Fibroblast of peridontal ligament (primary cell): Measurements from ENCODE around the gene RPL37.
"Not testable (repeated sequence)": the region's sequence is repeated elsewhere in the genome, so short reads cannot be mapped to it uniquely, and the experiment has no call there.

Experiments
- DNase-seq: peaks from one replicate; pipeline ENCODE4 v3.0.0-alpha.2; 2010; ENCODE audit errors: extremely low read depth

The RPL37 gene

DNA sequence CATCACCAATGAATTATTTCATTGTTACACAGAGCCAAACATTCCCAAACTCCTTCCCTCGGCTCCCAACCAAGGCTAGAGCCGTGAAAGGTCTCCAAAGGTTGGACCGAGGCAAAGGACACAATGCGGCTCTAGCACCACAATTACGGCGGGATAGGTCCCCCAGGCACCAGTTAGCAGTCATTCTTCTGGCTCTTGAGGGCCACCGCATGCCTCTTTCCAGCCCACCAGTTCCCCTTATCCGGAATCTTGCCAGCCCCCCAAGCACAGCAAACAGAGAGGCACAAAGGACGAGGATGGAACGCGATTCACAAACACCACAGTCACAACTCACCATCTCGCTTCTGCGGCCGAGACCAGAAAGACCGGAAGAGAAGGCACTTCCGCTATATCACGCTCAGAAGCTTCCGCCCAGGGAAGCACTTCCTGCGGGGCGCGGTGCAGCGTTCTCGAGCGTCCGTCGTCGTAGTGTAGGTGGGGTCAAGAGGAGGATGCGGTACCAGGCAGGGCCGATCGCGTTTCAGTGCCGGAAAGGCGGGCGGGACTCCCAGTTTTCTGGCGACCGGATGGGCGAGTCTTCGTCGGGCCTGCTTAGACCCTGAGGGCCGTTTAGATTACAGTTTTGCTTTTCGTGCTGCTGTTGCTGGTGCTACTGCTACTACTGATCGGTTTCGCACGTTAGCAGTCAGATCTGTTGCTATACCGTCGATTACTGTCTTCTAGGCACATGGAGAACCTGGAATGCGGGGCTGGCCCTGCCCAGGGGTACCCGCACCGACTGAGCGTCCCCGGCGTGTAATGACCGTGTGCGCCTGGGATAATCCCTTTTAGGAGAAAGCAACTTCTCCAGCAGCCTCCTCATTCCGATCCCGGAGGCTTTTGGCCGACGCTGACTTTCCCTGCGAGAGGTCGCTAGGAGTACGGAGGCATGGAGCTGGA lies at the start of gene RPL37:
TSS of gene RPL37 (minus strand) at position 374 of the 939 bp plus-strand sequence. CDS start at position 337, 37 bp downstream.
- DNase-seq = peak; percentile 97

- DNase-seq = not testable (repeated sequence)
Measured at GRCh38 chr5:40883051-40883450, 48.0 kb upstream of the RPL37 start.

GRCh38 chr5:40882291-40882690 lies 47.3 kb upstream of the RPL37 start:
- DNase-seq = no peak

- DNase-seq = peak; percentile 71
Measured at GRCh38 chr5:40879163-40879942, 44.3 kb upstream of the RPL37 start.

- DNase-seq = no peak
Measured at GRCh38 chr5:40877371-40877988, 42.5 kb upstream of the RPL37 start.

DNA sequence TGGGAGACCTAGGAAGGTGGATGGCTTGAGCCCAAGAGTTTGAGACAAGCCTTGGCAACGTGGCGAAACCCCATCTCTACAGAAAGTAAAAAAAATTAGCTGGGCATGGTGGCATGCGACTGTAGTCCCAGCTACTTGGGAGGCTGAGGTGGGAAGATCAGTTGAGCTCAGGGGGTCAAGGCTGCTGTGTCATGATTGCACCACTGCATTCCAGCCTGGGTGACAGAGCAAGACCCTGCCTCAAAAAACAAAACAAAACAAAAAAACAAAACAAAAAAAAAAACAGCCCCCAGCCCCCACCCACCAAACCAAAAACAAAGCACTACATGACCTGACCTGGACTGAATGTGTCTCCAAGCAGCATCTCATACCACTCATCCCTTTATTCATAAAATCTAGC lies 40.9 kb upstream of the RPL37 start:
- no peak for DNase-seq

DNA sequence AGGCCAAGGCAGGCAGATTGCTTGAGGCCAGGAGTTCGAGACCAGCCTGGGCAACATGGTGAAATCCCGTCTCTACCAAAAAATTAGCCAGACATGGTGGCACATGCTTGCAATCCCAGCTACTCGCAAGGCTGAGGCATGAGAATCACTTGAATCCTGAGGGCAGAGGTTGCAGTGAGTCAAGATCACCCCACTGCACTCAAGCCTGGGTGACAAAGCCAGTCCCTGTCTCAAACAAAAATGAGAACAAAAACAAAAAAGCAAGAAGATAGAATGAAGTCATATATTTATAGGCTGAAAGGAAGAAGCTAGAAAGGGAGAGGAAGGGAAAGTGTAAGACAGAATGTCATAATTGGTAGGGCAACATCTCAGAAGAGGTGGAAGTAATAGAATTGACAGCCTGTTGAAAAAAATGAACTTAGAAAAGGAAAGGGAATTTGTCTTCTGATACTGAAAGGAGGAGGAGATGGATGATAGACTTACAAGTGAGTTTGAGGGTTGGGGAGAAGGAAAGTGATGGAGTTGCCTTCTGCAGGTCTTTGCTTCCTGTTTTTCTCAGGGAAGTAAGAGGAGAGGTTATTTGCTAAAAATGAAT lies 38.4 kb upstream of the RPL37 start:
- DNase-seq = no peak

DNA sequence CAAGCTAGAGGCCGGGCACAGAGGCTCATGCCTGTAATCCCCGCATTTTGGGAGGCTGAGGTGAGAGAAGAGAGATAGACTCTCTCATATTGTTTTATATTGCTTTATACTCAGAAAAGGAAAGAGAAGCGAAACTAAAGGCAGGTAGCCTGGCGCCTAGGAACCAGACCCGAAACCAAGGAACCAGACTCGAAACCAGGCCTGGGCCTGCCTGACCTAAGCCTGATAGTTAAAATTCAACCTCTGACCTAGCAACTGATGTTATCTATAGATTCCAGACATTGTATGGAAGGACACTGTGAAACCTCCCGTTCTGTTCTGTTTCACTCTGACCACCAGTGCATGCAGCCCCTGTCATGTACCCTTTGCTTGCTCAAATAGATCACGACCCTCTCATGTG lies 37.2 kb upstream of the RPL37 start:
- not testable (repeated sequence) for DNase-seq

- DNase-seq = peak; percentile 20
Measured at GRCh38 chr5:40871177-40871576, 36.2 kb upstream of the RPL37 start.

DNA sequence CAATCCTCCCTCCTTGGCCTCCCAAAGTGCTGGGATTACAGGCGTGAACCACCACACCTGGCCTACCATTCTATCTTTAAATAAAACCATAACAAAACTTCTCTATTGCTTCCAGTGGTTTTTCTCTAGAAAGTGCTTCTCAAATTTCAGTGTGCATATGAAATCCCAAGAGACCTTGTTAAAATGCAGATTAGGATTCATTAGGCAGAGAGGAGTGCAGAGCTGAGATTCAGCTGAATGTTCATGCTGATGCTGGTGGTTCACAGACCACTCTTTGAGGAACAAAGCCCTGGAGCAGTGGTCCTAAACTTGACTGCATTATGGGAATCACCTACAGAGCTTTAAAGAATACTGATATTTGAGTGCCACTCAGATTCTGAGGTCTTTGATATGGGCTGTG lies 34.4 kb upstream of the RPL37 start:
- DNase-seq = peak; percentile 13

- no peak for DNase-seq
Measured at GRCh38 chr5:40866844-40867243, 31.8 kb upstream of the RPL37 start.

- not testable (repeated sequence) for DNase-seq
Measured at GRCh38 chr5:40865004-40865403, 30.0 kb upstream of the RPL37 start.

DNA sequence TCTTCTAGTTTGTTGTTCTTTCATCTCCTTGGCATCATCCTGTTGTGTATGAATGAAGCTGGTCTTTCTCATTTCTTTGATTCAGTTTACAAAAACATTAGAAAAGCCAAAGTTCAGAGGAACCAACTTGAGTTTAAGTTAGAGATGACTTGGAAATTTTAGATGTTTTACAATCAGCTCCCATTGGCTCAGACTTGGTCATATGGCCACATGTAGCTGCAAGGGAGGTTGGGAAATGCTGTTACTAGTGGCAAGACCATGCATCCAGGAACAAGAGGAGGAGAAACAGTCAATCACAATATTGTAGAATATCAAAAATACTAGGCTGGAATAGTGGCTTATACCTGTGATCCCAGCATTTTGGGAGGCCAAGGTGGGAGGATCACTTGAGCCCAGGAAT lies 25.7 kb upstream of the RPL37 start:
- DNase-seq = no peak

DNA sequence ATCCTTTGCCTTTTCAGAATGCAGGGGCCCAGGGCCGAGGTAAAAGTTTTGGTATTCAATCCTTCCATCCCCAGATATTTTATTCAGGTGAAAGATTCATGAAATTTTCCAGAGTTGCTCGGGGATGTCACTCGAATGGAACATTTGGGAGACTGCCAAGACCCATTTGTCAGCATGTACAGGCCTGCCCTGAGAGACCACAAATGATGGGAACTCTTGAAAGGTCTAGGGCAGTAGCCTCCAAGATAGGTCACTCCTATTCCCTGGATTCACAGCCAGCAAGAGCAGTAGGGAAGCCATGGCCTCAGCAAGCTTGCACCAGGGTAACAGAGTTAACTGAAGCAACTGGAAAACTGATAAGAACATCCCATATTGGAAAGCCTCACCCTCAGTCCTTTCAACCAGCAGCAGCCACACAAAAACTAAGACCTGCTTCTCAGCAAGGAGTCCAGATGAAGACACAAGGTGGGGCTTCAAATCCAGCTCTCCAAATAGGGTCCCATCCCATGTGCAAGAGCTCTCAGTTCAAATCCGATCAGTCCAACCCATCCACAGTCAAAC lies 18.7 kb upstream of the RPL37 start:
- DNase-seq = no peak

DNA sequence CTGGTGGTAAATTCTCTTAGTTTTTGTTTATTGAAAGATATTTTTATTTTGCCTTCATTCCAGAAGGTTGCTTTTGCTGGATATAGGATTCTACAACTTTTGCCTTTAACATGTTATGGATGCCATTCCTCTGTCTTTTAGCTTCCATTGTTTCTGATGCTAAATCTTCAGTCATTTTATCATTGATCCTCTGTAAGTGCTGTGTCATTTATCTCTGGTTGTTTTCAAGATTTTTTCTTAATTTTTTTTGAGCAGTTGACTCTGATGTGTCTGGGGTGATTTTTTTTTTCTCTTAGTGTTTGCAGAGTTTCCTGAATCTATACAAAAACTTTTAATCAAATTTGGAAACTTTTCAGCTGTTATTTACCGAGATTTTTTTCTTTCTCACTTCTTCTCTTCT lies 12.5 kb upstream of the RPL37 start:
- no peak for DNase-seq

GRCh38 chr5:40846371-40846770 lies 11.3 kb upstream of the RPL37 start:
- DNase-seq = no peak

DNA sequence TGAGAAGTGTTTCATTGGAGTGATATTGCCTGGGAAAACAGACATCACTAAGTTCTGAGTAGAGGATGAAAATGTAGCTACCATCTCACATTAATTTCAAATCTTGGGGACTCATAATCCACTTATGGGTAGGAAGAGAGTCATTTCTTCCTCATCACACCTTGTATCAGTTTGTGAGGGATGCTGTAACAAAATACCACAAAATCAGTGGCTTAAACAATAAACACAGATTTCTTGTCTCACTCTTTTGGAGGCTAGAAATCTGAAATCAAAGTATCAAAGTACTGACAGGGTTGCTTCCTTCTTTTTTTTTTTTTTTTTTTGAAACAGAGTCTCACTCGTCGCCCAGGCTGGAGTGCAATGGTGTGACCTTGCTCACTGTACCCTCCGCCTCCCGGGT lies 9.5 kb upstream of the RPL37 start:
- DNase-seq = no peak

DNA sequence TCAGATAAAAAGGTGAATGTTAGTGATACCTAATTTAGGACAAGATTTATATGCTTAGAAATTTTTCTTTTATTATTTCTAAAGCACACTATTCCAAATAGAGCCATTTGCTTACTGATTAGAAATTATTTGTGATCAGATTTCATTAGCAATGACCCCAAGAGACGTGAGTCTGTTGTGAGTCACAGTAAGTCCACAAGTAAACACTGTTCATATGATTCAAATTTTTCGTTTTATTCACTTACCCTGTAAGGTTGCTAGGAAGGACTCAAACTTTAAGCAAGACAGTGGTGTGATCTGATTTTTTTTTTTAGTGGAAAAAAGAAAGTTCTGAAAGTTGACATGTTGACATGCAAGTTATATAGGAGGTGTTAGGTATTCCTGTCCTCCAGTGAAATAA lies 7.3 kb upstream of the RPL37 start:
- peak; percentile 56 for DNase-seq

- DNase-seq = peak; percentile 72
Measured at GRCh38 chr5:40841068-40841805, 6.2 kb upstream of the RPL37 start, which contains the start of gene CARD6. Gene CARD6 (plus strand): TSS chr5:40841367. CDS start chr5:40841383, 16 bp downstream.

DNA sequence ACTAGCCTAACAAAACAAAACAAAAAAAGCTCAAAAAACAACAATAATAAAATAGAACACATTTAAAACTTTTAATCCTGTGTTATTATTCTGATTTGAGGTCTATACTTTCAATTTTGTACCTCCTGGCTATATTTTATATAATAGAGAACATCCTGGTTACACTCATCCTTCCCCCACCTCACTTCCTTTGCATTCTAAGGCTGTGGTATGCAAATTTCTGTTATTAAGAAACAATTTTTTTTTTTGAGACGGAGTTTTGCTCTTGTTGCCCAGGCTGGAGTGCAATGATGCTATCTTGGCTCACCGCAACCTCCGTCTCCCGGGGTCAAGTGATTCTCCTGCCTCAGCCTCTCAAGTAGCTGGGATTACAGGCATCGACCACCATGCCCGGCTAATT lies 3.1 kb upstream of the RPL37 start:
- no peak for DNase-seq

DNA sequence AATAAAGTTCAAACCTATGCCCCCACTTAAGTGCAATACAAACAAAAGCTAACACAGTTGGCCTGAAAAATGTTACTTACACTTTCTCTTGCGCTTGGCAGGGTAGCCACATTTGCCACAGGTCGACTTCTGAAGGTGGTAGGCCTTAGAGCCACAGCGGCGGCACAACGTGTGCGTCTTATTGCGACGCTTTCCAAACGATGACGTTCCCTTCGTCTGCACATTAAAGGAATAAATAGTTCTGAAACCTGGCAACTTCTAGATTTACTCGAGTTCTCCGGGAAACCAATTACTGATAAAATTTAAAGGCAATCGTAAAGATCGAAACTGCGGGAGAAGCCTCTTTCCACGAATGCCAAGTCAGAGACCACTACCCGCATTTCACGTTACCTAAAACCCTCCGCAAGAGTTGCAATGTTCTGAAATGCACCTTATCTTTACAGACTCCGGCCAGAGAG lies 602 bp downstream of the RPL37 start:
- DNase-seq = peak; percentile 52
